SHP77 (cell line): Measurements from ENCODE around the gene GRK5.
"Not testable (repeated sequence)": the region's sequence is repeated elsewhere in the genome, so short reads cannot be mapped to it uniquely, and the experiment has no call there.

Source experiments
- DNase-seq, 2 experiments: peaks; one replicate each; lab custom pipeline; 2025; lab: John Stamatoyannopoulos, UW

The GRK5 gene

GRCh38 chr10:119250641-119251314, 43.4 kb downstream of the GRK5 start:
- no peak for DNase-seq

DNA sequence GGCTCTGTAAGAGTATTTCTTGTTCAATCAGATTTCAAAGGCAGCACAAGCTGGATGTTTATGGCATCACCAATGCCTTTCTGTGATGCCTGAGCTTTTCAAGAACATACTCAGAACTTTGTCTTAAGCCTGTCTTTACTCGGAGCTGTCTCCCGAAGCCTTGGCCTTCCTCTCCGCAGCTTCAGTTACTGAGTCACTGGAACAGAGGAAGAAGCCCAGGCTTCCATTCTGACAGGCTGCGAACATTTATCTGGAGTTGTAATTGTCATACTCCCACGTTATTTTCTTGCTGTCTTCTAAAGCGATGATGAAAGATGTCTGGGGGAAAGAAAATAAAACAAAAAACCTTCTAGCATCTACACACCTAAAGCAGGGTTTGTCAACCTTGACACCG, 43.9 kb downstream of the GRK5 start:
- no peak for DNase-seq

GRCh38 chr10:119252051-119252465, 44.7 kb downstream of the GRK5 start:
- DNase-seq = no peak

- DNase-seq = no peak
Observed at GRCh38 chr10:119252470-119253151, 45.2 kb downstream of the GRK5 start.

GRCh38 chr10:119253433-119254174, 46.2 kb downstream of the GRK5 start:
- DNase-seq = no peak

DNA sequence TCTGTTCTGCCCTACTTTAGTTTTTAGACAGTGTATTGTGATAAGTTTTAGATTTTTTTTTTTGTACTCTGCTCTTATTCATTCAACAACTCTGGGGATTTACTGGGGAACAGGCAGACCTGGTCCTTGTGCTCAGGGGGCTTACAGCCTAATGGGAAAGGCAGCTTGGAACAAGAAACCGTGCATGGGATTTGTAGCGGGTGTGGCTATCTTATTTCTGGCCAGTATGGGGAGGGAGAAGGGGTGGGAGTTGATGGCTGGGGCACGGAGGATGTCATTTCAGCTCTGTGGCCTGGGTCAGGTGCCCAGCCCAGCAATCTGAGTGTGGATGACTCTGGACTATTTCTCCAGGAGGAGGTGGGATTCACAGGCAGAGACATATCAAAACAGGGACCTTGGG, 47.0 kb downstream of the GRK5 start:
- no peak for DNase-seq

DNA sequence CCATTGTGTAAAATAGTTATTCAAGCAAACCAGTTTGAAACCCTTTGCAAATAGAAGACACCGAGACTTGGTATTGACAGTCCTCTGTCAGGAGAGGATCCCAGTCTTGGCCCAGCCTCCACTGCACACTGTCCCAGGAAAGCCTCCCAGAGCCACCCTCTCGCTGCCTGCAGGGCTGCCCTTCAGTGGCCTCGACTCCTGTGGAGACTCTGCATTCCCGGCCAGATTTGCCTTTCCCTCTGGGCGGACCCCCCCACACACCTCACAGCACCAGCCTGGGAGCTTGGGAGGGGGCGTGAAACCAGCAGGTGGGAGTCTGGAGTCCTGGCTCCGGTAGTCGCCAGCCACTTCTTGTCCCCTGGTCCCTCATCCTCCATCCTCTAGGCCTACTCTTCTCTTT, 48.7 kb downstream of the GRK5 start:
- no peak for DNase-seq

GRCh38 chr10:119256897-119257296, 49.5 kb downstream of the GRK5 start:
- no peak for DNase-seq

DNA sequence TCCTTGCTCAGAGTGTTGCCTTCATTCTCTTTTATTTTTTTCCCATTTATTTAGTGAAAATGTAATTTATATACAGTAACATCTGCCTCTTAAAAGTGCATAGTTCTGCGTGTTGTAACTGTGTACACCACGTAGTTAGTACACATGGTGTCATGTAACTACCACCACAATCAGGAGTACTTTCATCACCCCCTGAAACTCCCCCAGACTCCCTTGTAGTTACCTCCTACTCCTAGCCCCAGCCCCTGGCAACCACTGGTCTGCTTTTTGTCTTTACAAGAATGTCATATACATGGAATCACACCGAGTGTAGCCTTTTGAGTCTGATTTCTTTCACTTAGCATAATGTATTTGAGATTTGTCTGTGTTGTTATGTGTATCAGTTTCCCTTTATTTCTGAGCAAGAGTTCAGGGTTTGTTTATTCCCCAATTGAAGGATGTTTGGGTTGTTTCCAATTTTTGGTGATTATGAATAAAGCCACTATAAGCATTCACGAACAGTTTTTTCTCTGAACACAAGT, 50.6 kb downstream of the GRK5 start:
- no peak for DNase-seq

- DNase-seq = no peak
Observed at GRCh38 chr10:119259345-119259744, 52.0 kb downstream of the GRK5 start.

- not testable (repeated sequence) for DNase-seq
Observed at GRCh38 chr10:119261016-119261415, 53.6 kb downstream of the GRK5 start.

- peak; percentile 45 to 48 for DNase-seq
Observed at GRCh38 chr10:119263951-119264617, 56.7 kb downstream of the GRK5 start.

DNA sequence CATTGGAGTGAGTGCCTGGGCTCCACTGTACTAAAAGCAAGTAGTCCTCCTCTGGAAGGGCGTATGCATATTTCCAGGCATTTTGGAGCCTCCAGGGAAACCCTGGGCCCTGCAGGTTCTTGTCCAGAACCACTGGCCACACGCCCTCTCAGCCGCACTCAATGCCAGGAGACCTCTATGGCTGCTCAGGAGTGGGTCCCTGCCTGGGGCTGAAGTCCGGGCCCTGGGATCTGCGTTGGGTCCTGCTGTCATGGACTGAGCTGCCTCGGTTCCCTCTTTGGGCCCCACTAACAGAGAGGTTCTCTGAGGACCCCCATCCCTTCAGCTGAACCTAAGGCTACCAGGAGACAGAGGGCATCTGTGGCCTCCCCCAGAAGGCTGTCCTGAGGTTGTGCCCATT, 58.3 kb downstream of the GRK5 start:
- no peak for DNase-seq

- no peak for DNase-seq
Observed at GRCh38 chr10:119267384-119267783, 60.0 kb downstream of the GRK5 start.

- DNase-seq = no peak
Observed at GRCh38 chr10:119268428-119268827, 61.1 kb downstream of the GRK5 start.

DNA sequence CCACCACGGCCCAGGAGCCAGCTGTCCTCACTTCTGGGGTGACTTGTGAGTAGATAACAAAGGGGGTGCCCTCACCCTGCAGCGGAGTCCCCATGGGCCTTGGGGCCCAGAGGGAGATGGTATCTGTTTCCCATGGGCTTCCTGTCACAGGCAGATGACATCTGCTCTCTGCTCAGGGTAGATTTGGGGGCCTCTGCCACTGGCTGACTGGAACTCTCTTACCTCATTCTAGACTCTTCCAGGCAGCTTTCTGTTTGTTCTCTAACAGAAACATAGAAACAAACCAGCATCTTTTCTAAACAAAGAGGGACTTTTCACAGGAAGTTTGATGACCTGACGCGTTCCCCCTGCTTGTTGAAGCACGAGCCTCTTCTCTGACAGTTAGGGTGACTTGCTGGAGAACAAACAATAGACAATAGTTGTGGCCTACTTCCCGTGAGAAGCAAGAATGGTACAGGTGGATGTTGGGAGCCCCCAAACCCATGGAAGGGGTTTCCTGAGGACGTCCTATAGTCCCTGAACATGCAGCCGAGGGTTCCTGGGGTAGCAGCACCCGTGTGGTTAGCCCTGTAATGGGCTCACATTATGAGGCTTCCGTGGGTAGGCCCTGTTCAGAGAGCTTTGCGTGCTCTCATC, 61.6 kb downstream of the GRK5 start:
- no peak for DNase-seq

- DNase-seq = no peak
Observed at GRCh38 chr10:119269737-119270136, 62.4 kb downstream of the GRK5 start.

GRCh38 chr10:119270762-119271366, 63.5 kb downstream of the GRK5 start:
- peak in 1 of 2 experiments; percentile 56 for DNase-seq

- not testable (repeated sequence) for DNase-seq
Observed at GRCh38 chr10:119272338-119272734, 65.0 kb downstream of the GRK5 start.

- DNase-seq = no peak
Observed at GRCh38 chr10:119272736-119273135, 65.4 kb downstream of the GRK5 start.

DNA sequence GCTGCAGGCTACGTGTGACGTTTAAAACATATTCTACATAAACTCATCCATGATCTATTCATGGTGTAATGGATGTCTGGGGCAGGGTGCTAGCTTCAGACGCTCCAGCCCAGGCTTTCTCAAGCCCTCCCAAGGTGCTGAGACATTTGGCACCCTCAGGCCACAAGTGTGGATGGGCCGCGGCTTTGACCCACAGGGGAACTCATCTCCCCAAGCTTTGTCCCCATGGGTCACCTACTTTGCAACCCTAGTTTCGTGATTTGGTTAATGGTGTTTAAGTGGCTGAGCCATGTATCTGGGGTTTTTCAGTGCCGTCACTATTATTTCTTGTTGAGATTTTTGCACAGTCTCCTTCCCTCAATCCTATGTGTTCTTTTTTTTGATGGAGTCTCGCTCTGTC, 66.0 kb downstream of the GRK5 start:
- no peak for DNase-seq
